Gastrocnemius medialis (tissue), 4 donors: Measurements from ENCODE around the gene FGF2.

ENCODE experiments used
- CTCF ChIP-seq, 5 experiments: fragments of 450-650 bp in 3 of 5; fragments of 200-600 bp in 2 of 5; sonication (generic) in 2 of 5; IDR thresholded peaks in 4 of 5; conservative IDR thresholded peaks in 1 of 5; 1 replicate in 4 of 5; 2 replicates in 1 of 5; pipeline ENCODE4 v1.5.1; 2016 to 2019; ENCODE audit warnings: antibody characterized with exemption in 5 of 5, mild to moderate bottlenecking in 3 of 5, moderate library complexity in 3 of 5
- POLR2A ChIP-seq, 2 donors: fragments of 450-650 bp; IDR thresholded peaks; one replicate each; pipeline ENCODE4 v1.6.1; 2017; ENCODE audit warnings: antibody characterized with exemption in 2 of 2, mild to moderate bottlenecking in 2 of 2, moderate library complexity in 2 of 2

DNA sequence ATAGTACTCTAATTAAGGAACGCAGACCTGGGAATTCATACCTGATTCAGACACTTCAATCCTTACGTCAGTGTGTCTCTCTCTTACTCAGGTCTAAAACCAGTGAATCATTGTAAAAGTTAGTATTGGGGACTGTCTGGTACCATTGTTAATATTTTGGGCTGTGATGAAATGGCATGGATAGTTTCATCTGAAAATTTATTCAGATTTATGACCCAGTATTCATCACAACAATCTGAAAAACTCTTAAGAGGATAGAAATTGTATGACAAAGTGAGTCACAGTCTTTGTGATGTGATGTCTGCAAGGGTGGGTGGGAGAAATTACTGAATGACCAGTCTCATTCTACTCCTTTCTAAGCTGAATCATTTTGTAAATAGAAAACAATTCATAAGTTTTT is 10.3 kb downstream of the FGF2 start:
- TF ChIP-seq CTCF (IDR thresholded peaks at IDR 0.05 in 4 of 5, conservative IDR thresholded peaks at IDR 0.05 in 1 of 5), result no peak
- TF ChIP-seq POLR2A (IDR thresholded peaks at IDR 0.05), result no peak
